DOHH2 (cell line): ENCODE data around the gene METTL5.
"Not testable (repeated sequence)": the region's sequence is repeated elsewhere in the genome, so short reads cannot be mapped to it uniquely, and the experiment has no call there.

ENCODE experiments used
- H3F3A ChIP-seq: fragments of 200-600 bp; sonication (generic), shearing (Covaris generic); 2 replicates; pipeline ENCODE4 v1.6.0; 2016; ENCODE audit warnings: antibody characterized with exemption, mild to moderate bottlenecking; ENCODE audit not compliant: control insufficient read depth, insufficient read depth
- H3K27ac ChIP-seq: fragments of 200-600 bp; sonication (generic); 2 replicates; pipeline ENCODE4 v1.5.1; 2014; ENCODE audit warnings: low read depth, mild to moderate bottlenecking, low read length, moderate library complexity
- H3K27me3 ChIP-seq: fragments of 200-600 bp; sonication (generic); 2 replicates; pipeline ENCODE4 v1.6.1; 2014; ENCODE audit warnings: mild to moderate bottlenecking, low read length, mixed read lengths; ENCODE audit not compliant: control insufficient read depth
- H3K36me3 ChIP-seq: fragments of 200-600 bp; sonication (generic); 2 replicates; pipeline ENCODE4 v1.6.1; 2014; ENCODE audit warnings: mild to moderate bottlenecking, low read length, moderate library complexity, mixed read lengths; ENCODE audit not compliant: control insufficient read depth
- H3K4me1 ChIP-seq: fragments of 200-600 bp; sonication (generic); 2 replicates; pipeline ENCODE4 v1.6.1; 2014; ENCODE audit warnings: mild to moderate bottlenecking, low read length, mixed read lengths; ENCODE audit not compliant: control insufficient read depth
- H3K4me2 ChIP-seq: fragments of 200-600 bp; sonication (generic); 2 replicates; pipeline ENCODE4 v1.6.0; 2014; ENCODE audit warnings: mild to moderate bottlenecking, low read length, moderate library complexity
- H3K4me3 ChIP-seq: fragments of 200-600 bp; sonication (generic); 2 replicates; pipeline ENCODE4 v1.5.1; 2014; ENCODE audit warnings: mild to moderate bottlenecking, low read length, mixed read lengths
- H3K79me2 ChIP-seq: fragments of 200-600 bp; sonication (generic); 2 replicates; pipeline ENCODE4 v1.6.1; 2014; ENCODE audit warnings: mild to moderate bottlenecking, low read length, mixed read lengths; ENCODE audit not compliant: control insufficient read depth
- H3K9me2 ChIP-seq: fragments of 200-600 bp; sonication (generic); replicated peaks from 2 replicates; pipeline ENCODE4 v1.6.1; 2014; ENCODE audit warnings: mild to moderate bottlenecking, low read length, mixed read lengths; ENCODE audit not compliant: control insufficient read depth
- H3K9me3 ChIP-seq: fragments of 200-600 bp; sonication (generic); 2 replicates; pipeline ENCODE4 v1.6.1; 2014; ENCODE audit warnings: antibody characterized with exemption, low read length, mixed read lengths; ENCODE audit not compliant: control insufficient read depth, insufficient read depth
- H4K20me1 ChIP-seq: fragments of 200-600 bp; sonication (generic); 2 replicates; pipeline ENCODE4 v1.6.0; 2014; ENCODE audit warnings: low read depth, mild to moderate bottlenecking, antibody characterized with exemption, low read length, moderate library complexity; ENCODE audit not compliant: control insufficient read depth, insufficient read depth
- CTCF ChIP-seq: fragments of 200-600 bp; sonication (generic); IDR thresholded peaks from one replicate; pipeline ENCODE4 v1.5.1; 2014; ENCODE audit warnings: antibody characterized with exemption, mild to moderate bottlenecking, low read depth, low read length; ENCODE audit not compliant: poor library complexity, severe bottlenecking
- EZH2phosphoT487 ChIP-seq: fragments of 200-600 bp; sonication (generic); IDR thresholded peaks from 2 replicates; pipeline ENCODE4 v1.6.1; 2017; ENCODE audit warnings: borderline replicate concordance, mild to moderate bottlenecking, antibody characterized with exemption, low read length, moderate library complexity, mixed read lengths

The METTL5 gene

GRCh38 chr2:169824373-169825333, at the start of gene METTL5:
Gene METTL5 (minus strand): TSS chr2:169824905. CDS start chr2:169824597, 308 bp downstream.
- Histone ChIP-seq H3K27me3 (no peaks in the 10 kb centered on the region), H3K4me3 (peak within 1 kb of the TSS; percentile 90), H3K4me1 (peaks cover 35% of the 10 kb centered on the region), H3K36me3 (peaks cover 38% of the 10 kb centered on the region), H3K9me3 (no peaks in the 10 kb centered on the region), H4K20me1 (peaks cover 14% of the 10 kb centered on the region), H3K79me2 (peaks cover 68% of the 10 kb centered on the region), H3K9me2 (no peaks in the 10 kb centered on the region), H3F3A (peaks cover 12% of the 10 kb centered on the region), H3K4me2 (peak within 1 kb of the TSS; percentile 99), H3K27ac (peak within 1 kb of the TSS; percentile 44)
- TF ChIP-seq EZH2phosphoT487 (no peak), CTCF (peak; percentile 97)

GRCh38 chr2:169871994-169872393, 47.3 kb upstream of the METTL5 start:
- H3K27ac ChIP-seq = no peak overlapping the region
- H4K20me1 ChIP-seq = no peaks in the 10 kb centered on the region
- H3K9me2 ChIP-seq = no peaks in the 10 kb centered on the region
- no peaks in the 10 kb centered on the region for H3K4me1 ChIP-seq
- no peak overlapping the region for H3K4me2 ChIP-seq
- H3K27me3 ChIP-seq = no peaks in the 10 kb centered on the region
- H3F3A ChIP-seq = 0 out of 2 replicates have a peak, but pooled peaks cover 4% of the 10 kb centered on the region
- H3K4me3 ChIP-seq = no peak overlapping the region
- H3K79me2 ChIP-seq = peaks cover 12% of the 10 kb centered on the region
- H3K9me3 ChIP-seq = no peaks in the 10 kb centered on the region
- H3K36me3 ChIP-seq = peaks cover under 1% of the 10 kb centered on the region; the same call in 1 of the 2 replicates
- TF ChIP-seq EZH2phosphoT487 (no peak), CTCF (no peak)

DNA sequence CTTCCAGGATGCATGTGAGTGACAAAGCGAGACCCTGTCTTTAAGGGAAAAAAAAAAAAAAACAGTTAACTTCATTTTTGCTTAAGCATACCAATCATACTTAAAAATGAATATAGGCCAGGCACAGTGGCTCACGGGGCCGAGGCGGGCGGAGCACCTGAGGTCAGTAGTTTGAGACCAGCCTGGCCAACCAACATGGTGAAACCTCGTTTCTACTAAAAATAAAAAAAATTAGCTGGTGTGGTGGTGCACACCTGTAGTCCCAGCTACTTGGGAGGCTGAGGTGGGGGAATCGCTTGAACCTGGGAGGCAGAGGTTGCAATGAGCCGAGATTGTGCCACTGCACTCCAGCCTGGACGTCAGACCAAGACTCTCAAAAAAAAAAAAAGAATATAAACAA, 46.7 kb upstream of the METTL5 start:
- H3K27me3 ChIP-seq, H3K36me3 ChIP-seq, H3K4me3 ChIP-seq, H3K4me1 ChIP-seq, H4K20me1 ChIP-seq, H3F3A ChIP-seq, H3K9me3 ChIP-seq, H3K9me2 ChIP-seq, H3K4me2 ChIP-seq, H3K27ac ChIP-seq: not testable (repeated sequence)
- peaks cover 12% of the 10 kb centered on the region for H3K79me2 ChIP-seq

DNA sequence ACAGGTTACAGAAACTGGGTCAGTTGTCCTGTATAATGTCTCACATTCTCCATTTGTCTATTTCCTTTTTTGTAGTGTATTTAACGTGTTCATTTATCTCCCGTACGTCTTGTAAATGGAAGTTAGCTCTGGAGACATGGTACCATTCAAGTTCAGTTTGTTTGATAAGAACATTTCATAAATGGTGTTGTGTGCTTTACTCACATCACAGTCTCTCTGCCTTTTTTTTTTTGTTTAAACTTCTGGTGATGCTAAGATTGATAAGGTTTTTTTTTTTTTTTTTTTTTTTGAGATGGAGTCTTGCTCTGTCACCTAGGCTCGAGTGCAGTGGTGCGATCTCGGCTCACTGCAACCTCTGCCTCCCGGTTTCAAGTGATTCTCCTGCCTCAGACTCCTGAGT, 44.2 kb upstream of the METTL5 start:
- Histone ChIP-seq H3K27ac (no peak overlapping the region), H3K4me2 (no peak overlapping the region), H3K79me2 (peaks cover 24% of the 10 kb centered on the region), H3K36me3 (no peaks in the 10 kb centered on the region), H3F3A (0 out of 2 replicates have a peak, but pooled peaks cover 4% of the 10 kb centered on the region), H4K20me1 (no peaks in the 10 kb centered on the region), H3K9me3 (no peaks in the 10 kb centered on the region), H3K4me1 (no peaks in the 10 kb centered on the region), H3K9me2 (no peaks in the 10 kb centered on the region), H3K27me3 (no peaks in the 10 kb centered on the region), H3K4me3 (no peak overlapping the region)
- TF ChIP-seq EZH2phosphoT487 (no peak), CTCF (no peak)
